ENCODE data around the gene MYOM1.

Gene MYOM1

DNA sequence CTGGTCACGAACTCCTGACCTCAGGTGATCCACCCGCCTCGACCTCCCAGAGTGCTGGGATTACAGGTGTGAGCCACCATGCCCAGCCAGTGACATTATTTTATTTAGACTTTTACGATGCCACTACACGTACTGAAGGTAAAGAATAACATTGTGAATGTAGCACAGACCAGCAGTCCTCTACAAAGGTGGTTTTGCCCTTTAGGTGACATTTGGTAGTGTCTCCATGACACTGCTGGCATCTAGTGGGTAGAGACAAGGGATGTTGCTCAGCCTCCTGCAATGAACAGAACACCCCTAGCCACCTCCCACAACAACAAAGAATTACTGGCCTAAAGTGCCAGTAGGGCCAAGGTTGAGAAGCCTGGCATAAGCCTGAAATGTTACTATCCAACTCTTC, 69.5 kb downstream of the MYOM1 start:
- DNase-seq (ENCODE audit: low read depth), result no peak

DNA sequence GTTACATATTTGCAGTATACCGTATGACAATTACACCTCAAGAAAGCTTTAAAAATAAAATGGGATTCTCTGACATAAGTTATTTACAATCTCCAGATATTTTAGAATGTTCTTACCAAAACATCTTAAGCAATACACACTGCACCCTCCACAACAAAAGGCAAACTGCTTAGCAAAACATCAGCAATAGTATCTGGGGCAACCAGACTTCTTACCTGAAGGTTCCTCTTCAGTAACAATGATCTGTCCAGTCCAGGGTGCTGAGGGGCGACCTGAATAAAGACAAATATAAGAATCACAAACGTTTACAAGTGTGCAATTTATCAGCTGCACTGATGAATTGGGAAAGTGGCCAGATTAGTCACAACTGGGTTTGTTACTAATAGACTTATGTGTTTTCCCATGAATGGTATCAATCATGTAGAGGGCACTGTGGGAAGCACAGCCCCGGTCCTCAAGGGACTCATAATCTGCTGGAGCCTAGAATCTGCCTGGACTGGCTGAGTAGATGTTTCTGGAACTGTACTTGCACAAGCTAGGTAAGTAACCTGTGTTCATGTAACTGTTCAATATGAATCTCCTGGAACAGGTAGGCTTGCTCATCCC, 70.7 kb downstream of the MYOM1 start:
- no peak for DNase-seq (ENCODE audit: low read depth)

DNA sequence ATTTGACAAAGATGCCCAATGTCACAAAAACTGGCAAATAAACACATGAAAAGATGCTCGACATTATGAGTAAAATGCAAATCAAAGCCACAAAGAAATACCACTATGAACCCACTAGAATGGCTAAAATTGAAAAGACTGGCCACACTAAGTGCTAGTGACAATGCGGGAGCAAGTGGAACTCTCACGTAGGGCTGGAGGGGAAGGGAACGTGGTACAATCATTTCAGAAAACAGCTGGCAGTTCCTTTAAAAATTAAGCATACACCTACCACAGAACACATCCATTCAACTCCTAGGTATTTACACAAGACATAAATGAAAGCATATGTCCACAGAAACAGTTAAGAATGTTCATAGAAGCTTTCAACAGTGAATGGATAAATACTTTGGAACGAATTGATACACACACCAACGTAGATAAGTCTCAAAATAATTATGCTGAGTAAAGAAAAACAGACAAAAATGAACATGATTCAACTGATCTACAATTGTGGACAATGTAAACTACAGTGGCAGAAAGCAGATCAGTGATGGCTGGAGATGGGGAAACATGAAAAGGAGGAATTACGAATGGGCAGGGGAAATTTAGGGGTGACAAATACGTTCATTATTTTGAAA, 71.7 kb downstream of the MYOM1 start:
- DNase-seq (ENCODE audit: low read depth), result no peak

DNA sequence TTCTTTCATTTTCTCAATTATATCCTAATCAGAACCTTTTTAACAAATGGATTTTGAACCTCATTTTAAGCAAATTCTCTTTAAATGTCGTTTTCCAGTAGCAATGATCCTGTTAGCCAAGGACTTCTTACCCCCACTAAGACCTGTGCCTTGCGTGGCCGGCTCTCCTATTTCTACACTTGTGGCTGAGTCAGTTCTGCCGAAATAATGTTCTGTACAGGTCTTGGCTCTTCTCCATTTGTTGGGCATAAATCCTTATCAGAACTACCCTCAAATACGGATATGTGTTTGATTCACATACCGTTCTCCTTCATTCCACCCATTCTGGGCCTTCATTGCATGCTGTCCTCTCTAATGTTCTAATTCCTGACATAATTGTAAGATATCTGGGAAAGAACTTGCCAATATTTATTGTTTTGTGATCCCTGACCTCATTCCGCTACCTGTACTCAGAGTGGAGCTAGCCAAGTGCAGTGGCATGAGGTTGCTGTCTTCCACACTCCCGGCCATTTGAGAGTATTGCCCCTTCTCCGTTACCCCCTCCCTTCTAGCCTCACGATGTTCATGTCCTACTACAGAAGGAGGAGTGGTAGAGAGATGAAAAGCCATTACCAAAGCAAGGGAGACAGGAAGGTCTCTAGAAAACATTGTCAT, 78.7 kb downstream of the MYOM1 start:
- DNase-seq (ENCODE audit: low read depth), result no peak

DNA sequence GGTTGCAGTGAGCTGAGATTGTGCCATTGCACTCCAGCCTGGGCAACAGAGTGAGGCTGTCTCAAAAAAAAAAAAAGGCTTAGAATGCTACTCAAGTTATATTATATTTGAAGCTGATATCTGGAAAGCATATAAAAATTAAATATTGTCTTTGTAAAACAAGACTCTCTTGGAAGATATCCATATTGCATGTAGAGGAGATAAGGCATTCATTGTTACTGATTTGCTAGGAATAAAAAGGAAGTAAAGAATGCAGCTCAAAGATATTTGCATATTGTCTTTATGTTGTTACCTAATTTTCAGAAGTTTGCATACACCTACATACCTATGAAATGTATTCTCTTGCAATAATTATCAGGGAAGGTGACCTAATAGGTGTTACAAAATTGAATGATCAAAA, 79.4 kb downstream of the MYOM1 start:
- DNase-seq (ENCODE audit: low read depth), result no peak

DNA sequence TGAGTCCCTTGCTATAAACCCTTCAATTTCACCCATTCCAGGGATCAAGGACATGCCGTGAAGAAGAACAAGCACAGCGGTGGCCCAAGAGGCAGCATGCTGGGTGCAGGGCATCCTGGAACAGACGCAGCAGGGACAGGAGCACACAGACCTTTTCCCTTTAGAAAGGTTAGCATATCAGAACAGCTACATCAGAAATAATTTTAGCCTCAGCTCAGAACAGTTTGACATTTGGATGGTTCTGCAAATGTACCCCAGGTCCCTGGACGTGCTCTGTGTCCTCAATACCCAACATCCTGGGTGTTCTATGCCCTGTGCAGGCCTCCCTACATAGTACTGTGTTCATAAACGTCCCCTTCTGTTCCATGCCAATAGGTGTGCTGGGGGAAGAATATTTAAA, 80.4 kb downstream of the MYOM1 start:
- DNase-seq (ENCODE audit: low read depth), result no peak

DNA sequence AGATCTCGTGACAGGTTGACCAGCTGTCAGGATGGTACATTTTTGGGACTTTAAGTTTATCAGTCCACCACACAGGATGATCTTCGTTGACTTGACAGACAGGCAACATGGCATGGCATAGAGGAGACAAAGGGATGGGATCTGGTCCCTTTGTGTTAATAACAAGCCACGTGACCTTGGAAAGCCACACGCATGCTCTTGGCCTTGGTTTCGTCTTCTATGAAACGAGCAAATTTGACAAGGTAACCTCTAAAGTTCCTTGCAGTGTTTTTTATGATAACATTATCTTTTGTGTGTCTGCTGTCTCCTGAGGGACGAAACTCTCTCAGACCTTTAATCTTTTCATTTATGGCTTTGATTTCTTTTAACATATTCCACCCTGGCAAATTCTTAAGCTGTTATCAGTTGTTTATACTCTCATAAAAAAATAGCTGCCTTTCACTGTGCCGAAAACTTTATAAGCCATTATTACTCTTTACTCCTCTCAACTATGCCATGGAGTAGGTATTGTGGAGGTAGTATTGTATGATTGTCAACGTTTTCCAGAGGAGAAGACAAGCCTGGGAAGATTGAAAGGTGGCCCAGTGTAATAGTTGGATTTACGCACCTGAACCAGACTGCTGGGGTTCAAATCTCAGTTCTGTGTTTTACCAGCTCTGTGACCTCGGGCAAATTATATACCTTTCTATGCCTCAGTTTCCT, 81.3 kb downstream of the MYOM1 start:
- DNase-seq (ENCODE audit: low read depth), result no peak

DNA sequence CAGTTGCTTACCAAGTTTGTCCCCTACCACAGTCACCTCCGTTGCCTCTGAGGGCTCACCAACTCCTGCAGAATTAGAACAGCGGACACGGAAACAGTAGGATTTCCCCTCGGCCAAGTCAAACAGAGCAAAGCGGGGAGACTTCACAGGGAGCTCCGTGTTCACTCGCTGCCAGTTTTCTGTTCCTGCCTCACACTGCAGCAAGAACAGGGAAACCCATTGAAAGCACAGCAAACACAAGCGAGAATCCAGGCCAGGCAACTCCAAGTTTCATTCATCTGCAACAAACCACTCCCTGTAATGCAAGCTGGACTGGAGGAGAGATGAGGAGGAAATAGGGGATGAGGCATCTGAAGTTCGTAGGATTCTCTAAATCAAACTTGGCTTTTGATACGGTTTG, 84.2 kb downstream of the MYOM1 start:
- DNase-seq (ENCODE audit: low read depth), result no peak

DNA sequence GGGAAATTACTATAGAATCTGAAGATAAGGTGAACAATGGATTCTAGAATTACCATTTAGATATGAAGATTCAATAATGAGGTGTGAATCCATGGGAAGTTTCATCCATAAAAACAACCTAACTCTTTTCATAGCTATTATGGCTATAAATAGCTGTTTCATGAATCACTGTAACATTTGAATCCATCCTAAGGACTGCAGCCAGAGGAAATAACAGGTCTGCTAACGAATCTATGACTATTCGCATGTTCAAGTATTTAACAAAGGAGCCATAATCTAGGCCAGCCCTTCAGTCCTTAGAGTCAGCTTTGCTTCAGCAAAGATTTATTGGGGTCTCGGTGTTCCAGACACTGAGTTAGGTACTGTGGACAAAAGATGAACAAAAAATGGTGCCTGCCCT, 87.1 kb downstream of the MYOM1 start:
- no peak for DNase-seq (ENCODE audit: low read depth)

DNA sequence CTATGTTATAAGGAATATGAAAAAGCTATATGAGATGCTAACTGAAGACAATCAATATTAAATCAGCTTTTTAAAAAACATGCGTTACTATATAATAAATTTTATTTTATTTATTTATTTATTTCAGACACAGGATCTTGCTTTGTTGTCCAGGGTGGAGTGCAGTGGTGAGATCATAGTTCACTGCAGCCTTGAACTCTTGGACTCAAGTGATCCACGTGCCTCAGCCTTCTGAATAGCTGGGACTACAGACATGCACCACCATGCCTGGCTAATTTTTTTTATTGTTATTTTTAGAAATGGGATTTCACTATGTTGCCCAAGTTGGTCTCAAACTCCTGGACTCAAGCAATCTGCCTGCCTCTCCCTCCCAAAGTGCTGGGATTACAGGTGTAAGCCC, 89.4 kb downstream of the MYOM1 start:
- DNase-seq (ENCODE audit: low read depth), result no peak

DNA sequence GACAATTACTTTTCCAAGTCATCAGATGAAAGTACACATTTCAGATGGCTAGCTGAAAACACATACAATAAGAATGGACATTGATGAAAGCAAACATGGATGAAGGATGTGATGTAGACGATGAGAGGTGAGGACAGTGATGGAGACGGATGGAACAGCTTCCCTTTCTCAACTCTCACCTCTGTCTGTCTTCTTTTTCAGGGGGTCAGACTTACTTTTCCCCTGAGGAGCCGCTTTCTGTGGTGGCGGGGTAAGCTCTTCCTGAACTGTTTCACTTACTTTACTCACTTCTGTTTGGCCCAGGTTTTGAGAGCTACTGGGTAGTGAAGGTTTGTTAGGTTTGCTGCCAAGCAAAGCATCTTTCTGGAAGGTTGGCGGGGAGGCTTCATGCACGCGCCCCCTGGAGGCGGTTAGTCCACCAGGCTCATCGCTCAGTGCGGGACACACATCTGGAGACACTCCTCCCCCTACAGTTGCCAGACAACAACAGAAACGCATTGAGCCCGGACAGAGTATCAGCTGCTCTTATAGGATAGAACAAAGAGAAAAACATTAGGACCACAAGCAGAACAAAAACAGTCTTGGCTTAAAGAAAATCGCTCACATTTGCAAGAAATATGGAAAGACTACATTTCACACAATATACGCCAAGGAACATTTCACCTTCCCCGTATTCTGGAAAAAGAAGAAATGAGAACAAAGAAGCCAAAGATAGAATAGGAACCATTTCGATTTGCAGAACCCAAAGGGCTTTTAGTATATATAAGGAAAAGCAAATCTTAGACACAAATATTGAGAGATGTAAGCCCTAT, 90.5 kb downstream of the MYOM1 start:
- peak; percentile 72 for DNase-seq (ENCODE audit: low read depth)

DNA sequence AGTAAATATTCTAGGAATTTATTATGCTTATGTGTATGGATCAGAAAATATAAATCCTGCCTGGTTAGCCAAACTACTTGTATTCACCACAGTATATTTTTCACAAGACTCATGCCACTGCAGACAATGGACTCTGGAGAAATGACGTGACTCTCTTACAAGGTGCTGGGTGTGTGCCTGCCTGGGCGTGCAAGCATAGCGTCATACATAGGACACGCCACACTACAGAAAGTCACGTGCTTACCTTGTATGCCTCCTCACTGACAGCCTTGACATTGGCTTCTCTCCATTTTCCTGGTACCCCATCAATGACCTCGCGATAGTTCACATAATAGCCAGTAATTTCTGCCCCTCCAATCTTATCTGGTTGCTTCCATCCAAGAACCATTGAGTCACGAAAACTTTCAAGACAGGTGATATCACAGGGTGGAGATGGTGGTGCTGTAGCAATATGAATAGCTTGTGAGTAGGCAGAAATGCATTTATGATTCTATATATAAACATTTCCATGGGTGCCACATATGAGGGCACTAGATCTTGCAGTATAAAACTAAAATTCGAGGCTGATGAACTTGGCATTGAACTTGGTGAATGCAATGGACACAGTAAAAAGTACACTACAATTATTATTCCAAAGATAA, 93.2 kb downstream of the MYOM1 start:
- no peak for DNase-seq (ENCODE audit: low read depth)

DNA sequence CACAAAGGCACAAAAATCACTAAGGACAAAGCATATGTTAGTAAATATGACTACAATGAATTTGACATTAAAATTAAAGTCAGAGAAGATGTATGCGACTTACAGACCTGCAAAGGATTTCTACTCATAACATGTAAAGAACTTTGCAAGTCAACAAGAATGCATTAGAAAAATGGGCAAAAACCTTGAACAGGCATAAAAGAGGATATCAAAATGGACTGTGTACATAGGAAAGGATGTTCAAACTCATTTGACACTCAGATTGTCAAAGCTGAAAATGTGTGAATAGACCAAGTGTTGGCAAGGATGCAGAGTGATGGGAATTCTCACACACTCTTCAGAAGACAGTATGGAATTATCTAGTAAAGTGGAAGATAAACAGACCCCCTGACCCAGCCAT, 94.9 kb downstream of the MYOM1 start:
- no peak for DNase-seq (ENCODE audit: low read depth)

DNA sequence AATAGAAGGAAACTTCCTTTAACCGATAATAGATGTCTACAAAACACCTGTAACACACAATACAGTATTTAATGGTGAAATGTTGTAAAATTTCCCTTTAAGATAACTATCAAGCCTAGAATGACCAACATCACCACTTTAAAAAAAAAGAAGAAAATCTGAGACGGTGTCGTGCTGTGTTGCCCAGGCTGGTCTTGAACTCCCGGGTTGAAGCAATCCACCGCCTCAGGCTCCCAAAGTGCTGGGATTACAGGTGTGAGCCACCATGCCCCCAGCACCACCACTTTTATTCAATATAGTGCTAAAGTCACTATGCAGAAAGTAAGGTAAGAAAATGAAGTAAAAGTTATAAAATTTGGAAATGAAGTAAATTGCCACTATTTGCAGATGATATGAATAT, 96.9 kb downstream of the MYOM1 start:
- no peak for DNase-seq (ENCODE audit: low read depth)

DNA sequence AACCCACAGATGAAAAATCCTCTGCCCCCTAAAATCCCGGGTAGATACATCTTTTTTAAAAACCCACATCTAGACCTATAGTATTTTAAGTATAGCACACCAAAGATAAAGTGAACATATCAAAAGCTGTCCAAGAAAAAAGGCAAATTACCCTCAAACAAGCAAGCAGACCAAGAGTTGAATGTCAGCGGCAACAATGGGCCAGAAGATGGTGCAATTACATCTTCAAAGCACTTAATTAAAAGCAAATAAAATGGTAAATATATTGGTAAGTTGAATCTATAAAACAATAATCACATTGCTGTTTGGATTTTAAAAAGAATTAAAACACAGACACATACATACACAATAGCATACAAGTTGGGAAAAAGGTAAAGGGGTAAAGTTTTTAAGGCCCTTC, 98.5 kb downstream of the MYOM1 start:
- DNase-seq (ENCODE audit: low read depth), result no peak

DNA sequence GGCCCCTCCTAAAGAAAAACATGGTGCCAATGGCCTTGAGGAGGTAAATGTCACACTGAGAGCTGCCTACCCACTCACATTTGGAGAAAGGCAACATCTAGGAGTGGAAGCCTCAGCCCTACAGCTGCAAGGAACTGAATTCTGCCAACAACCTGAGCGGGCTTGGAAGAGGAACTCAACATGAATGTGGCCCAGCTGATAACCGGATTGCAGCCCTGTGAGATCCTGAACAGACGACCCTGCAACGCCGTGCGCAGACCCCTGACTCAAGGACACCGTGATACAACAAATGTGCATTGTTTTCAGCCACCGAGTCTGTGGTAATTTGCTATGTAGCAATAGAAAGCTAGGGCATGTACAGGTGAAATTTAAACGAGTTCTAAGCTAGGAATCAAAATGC, 99.4 kb downstream of the MYOM1 start:
- no peak for DNase-seq (ENCODE audit: low read depth)

DNA sequence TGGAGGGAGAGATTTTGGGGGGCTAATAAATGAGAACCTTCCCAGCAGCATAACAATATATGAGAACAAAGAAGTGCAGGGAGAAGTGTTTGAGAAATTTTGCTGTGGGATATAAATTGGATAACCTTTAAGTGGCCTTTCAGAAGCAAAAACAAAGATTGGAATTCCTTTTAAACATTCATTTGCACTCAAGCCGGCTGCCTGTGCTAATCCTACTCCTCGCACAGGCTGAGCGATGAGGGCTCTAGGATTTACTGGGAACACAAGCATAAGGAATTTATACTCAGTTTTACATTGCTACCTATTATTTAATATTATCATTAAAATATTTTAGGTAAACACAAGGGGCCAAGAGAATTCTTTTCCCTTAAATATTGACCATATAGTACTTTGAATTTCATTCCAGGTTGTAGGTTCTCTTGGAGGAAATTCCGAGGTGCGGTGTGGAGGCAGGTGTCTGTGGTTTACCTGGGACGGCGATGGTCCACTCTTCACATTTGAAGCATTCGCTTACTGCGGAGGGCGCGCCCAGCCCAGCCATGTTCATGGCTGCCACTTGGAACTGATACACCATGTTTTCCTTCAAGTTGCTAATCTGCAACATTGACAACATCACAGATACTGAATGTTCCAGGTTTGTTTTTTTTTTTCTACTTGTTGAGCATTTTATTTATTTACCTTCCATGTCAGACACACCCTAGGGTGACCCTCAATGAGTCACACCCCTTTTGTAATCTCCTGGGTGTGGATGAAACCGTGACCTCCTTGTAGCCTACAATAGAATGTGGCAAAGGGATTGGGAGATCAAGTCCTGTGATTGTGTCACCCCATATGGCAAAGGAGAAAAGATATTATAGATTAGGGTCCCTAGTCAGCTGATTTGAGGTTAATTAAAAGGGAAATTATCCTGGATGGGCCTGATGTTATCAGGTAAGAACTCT, 100.1 kb downstream of the MYOM1 start:
- no peak for DNase-seq (ENCODE audit: low read depth)

DNA sequence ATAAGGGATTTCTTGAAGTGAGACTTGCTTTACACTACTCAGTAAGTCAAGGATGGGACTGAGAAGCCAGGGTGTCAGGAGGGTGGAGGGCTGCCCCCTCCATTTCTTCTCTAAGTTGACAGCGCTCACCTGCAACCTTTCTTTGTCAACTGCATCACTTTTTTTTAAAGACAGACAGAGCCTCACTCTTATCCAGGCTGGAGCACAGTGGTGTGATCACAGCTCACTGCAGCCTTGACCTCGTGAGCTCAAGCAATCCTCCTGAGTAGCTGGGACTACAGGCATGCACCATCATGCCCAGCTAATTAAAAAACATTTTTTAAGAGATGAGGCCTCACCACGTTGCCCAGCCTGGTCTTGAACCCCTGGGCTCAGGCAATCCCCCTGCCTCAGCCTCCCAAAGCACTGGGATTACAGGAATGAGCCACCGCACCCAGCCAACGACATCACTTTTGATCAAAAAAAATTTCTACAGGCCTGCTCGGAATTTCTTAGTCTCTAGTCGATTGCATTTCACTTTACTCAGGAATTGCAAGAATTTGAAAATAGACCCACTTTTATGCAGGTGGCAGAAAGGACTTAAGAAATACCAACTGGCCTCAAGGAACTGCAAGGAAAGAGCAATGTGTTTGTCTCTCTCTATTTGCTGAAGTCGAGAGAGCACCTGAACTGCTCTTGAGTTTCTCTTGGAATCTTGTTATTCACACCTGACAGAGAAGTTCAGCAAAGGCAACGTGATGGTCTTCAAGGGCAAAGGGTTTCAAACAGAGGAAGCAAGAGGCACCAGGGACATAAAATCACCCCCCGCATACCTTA, 101.4 kb downstream of the MYOM1 start:
- no peak for DNase-seq (ENCODE audit: low read depth)

DNA sequence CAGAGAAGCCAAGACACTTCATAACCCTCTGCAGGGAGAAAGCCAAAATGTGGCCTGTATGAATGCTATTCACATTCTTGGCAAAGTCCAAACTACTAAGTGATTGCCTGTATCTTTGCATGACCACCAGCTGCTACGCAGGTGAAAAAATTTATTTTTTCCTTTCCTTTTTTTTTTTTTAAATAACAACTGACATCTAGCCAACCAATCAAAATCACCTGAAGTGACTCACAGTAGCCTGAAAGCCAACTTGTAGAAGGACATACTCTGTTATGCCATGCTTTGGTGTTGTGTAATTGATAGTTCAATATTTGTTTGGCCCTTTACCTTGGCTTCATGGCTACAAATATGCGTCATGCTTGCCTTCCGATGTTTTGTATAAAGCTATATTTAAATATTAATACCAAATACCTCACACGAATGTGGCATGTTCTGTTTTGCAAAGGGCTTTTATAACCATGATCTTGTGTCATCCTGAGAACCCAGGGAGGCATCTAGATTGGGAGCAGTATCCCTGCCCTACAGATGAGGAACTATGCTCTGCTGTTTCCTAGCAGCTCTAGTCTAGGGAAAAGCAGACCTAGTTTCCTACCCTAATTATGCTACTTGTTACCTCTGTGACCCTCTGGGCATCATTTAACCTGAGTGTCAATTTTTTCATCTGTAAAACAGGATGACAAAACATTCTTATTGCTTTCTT, 102.1 kb downstream of the MYOM1 start:
- no peak for DNase-seq (ENCODE audit: low read depth)

Measured in activated T-cell treated with anti-CD3 and anti-CD28 coated beads for 1 hour (primary cell).